Measurements from ENCODE around the gene NAP1L4.

NAP1L4 gene

DNA sequence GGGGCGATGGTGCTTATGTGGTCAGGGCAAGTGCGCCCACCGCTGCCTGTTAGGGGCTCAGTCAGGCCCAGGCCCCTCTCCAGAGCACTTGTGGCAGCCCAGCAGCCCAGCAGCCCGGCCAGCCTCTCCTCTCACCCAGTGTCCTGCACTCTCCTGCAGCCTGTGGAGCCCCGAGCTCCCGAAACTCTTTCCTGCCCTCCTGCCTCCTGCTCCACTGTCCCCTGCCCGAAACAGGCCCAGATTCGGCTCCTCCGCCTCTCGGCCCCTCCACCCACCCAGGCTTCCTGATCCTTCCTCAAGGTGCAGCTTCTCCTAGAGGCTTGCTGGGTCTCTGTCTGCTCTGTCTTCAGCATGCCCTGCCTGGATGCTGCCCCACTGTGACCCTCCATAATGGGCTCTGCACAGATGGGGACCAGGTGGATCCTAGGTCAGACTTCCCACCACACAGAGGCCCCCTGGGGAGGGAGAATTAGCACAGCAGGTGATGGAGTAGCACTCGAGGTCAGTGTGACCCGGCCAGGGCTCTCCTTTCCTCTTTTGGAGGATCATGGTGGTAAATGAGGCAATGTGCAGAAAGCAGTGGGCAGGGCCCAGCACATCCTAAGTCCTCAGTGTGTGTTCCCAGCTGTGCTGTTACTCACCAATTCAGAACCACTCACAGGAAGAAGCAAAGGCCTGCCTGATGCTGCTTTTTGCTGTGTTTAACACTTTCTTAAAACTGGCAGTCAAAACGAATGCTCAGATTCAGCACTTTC lies 18.6 kb upstream of the NAP1L4 start:
- no peak overlapping the region for H3K4me3 ChIP-seq (ENCODE audit: low read depth, low read length)

DNA sequence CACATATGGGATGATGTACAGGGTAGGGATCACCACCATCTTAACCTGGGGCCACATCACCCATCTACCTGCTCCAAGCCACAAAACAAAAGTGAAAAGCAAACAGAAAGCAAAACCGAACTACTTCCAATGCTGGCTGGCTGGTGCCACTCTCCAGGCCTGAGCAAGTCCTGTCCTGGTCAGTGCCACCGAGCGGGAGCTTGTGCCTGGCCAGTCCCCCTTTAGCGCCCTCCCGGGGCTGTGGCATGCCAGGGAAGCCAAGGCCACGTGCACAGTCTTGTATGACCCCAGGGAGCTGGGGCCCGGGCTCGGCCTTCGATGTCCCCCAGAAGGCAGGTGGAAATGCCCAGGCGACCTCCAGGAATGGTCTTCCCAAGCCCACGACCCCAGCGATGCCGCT lies 17.9 kb upstream of the NAP1L4 start:
- no peak overlapping the region for H3K4me3 ChIP-seq (ENCODE audit: low read depth, low read length)

- no peak overlapping the region for H3K4me3 ChIP-seq (ENCODE audit: low read depth, low read length)
These were observed 17.4 kb upstream of the NAP1L4 start for GRCh38 chr11:3009481-3009880.

GRCh38 chr11:3008746-3009336 lies 16.7 kb upstream of the NAP1L4 start:
- H3K4me3 ChIP-seq (ENCODE audit: low read depth, low read length): no peak overlapping the region

DNA sequence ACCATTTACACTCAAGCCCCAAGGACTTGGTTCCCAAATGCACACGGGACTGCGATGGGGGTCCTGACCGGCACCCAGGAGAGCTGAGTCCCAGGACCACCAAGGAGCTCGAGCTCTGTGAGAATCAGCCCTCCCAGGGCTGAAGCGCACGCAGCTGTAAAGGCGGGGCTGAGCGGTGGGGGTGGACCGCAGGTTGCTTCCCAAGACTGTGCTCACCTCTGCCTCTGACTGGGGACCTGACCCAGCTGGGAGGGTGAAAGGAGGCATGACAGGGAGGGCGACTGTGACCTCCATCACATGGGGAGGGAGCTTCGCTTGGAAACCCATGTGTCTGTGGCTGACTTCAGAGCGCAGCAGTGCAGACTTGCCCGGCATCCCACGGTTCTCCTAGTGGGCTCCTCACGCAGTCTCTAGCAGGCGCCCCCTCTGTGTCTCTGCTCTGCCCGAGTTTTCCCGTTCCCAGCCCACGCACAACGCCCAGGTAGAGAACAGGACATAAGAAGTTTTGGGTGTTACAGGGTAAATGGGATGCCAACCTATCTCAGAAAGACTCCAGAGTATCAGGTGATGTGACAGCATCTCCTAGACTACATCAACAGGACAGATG lies 15.4 kb upstream of the NAP1L4 start:
- H3K4me3 ChIP-seq (ENCODE audit: low read depth, low read length): no peak overlapping the region

GRCh38 chr11:3006505-3007260 lies 14.6 kb upstream of the NAP1L4 start:
- H3K4me3 ChIP-seq (ENCODE audit: low read depth, low read length): no peak overlapping the region

DNA sequence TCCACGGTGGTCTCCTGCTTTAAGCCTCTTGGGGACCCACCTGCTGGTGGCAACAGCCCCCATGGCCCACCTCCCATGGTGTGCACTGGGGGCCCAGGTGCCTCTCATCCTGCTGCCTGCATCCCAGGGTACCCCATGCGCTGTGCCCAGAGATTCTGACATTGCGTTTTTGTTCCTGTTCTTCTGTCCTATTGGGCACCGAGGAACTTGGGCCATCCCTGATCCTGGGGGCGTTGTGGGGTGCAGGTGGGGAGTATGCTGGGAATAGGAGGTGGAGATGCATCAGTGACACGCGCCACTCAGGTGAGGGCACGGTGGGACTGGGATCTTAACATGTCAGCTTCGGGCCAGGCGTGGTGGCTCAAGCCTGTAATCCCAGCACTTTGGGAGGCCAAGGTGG lies 12.4 kb upstream of the NAP1L4 start:
- no peak overlapping the region for H3K4me3 ChIP-seq (ENCODE audit: low read depth, low read length)

- H3K4me3 ChIP-seq (ENCODE audit: low read depth, low read length): no peak overlapping the region
These were observed 11.5 kb upstream of the NAP1L4 start for GRCh38 chr11:3003396-3004231.

DNA sequence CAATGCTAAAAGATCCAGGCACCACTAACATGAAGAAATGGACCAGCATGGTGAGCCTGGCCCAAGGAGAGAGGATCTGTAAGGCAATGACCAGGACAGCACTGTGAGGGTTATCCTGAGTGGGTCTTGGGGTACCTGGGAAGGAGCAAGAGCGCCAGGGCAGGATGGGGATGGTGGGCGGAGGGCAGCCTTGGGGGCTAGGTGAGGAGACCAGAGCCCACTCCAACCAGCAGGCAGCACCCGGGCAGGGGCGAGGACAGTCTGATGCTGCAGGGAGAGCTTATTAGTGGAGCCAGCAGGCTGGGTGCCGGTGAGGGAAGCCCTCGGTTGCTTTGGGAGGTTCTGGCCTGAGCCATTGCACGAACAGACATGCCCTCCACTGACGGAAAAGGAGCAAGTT lies 10.7 kb upstream of the NAP1L4 start:
- no peak overlapping the region for H3K4me3 ChIP-seq (ENCODE audit: low read depth, low read length)

DNA sequence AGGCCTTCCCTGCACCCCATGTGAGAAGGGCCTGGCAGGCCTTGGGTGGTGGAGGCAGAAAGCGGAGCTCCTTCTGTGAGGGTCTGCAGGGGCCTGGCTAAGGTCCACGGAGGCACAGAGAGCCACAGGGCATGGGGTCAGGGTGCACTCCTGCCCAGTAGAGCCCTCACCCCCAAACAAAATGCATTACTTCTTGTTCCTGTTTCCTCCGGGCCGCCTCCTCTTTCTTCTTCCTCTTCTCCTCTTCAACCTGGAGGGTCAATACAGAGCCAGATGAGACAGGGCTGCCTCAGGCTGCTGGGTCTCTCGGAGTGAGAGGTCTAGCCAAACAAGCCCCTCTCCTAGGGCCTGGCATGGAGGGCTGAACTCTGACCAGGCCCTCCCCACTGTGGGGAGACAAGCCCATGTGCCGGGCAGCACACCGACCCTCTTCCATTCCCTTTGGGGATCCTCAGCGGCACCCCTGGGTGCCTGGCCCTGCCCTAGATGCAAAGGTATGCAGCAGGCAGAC lies 10.3 kb upstream of the NAP1L4 start:
- no peak overlapping the region for H3K4me3 ChIP-seq (ENCODE audit: low read depth, low read length)

DNA sequence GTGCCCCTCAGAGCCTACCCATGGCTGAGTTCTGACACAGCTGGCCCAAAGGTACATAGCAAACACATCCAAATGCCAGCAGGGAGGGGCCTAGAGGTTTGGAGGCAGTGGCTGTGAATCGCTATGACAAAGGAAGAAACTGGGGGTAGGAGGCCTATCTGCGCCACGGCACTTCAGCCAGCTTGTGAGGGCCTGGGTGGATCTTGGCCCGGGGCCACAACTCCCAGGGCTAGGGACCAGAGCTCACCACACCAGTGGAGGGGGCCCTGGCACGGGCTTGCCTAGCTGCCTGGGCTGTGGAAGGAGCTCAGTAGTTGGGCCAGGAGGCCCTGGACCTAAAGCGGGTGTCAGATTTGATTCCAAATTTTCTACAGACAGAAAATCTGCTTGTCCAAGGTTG lies 9.4 kb upstream of the NAP1L4 start:
- H3K4me3 ChIP-seq (ENCODE audit: low read depth, low read length): no peak overlapping the region

GRCh38 chr11:3000032-3000961 lies 8.2 kb upstream of the NAP1L4 start:
- no peak overlapping the region for H3K4me3 ChIP-seq (ENCODE audit: low read depth, low read length)

DNA sequence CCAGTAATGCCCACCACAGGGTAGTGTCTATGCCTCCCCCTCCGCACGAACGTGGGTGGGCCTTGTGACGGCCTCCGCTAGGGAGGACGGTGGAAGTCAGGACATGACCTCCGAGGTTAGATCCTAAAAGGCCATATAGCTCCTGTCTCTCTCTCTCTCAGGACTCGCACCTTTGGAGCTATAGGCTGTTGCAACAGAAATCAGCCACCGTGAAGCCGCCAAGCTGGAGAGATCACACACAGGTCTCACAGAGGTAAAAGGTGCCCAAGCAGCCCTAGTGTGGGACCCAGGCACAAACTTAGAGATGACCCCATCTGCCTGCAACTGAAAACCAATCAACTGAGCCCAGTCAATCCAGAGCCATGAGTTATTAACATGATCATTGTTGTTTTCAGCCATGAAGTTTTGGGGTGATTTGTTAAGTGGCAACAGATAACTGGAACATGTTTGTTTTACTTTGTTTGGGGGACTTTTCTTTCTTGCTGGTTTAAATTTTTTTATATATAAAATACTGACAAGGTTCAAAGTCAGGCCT lies 7.4 kb upstream of the NAP1L4 start:
- H3K4me3 ChIP-seq (ENCODE audit: low read depth, low read length): no peak overlapping the region

- H3K4me3 ChIP-seq (ENCODE audit: low read depth, low read length): no peak overlapping the region
These were observed 6.1 kb upstream of the NAP1L4 start for GRCh38 chr11:2998073-2998850.

GRCh38 chr11:2997406-2997805 lies 5.3 kb upstream of the NAP1L4 start:
- no peak overlapping the region for H3K4me3 ChIP-seq (ENCODE audit: low read depth, low read length)

GRCh38 chr11:2996976-2997375 lies 4.8 kb upstream of the NAP1L4 start:
- H3K4me3 ChIP-seq (ENCODE audit: low read depth, low read length): no peak overlapping the region

- H3K4me3 ChIP-seq (ENCODE audit: low read depth, low read length): no peak overlapping the region
These were observed 3.9 kb upstream of the NAP1L4 start for GRCh38 chr11:2995893-2996554.

- H3K4me3 ChIP-seq (ENCODE audit: low read depth, low read length): no peak overlapping the region
These were observed 3.0 kb upstream of the NAP1L4 start for GRCh38 chr11:2995031-2995561.

Data from iPS-11a (cell line).